ENCODE data around the gene INTS1. TPM values are rescaled to one million over a fixed set of nuclear protein-coding genes. Genes with fewer than 3 reads are reported as not detected.

Gene INTS1
- total RNA-seq, 1 donor from 2014 or later, result 81.9 TPM

DNA sequence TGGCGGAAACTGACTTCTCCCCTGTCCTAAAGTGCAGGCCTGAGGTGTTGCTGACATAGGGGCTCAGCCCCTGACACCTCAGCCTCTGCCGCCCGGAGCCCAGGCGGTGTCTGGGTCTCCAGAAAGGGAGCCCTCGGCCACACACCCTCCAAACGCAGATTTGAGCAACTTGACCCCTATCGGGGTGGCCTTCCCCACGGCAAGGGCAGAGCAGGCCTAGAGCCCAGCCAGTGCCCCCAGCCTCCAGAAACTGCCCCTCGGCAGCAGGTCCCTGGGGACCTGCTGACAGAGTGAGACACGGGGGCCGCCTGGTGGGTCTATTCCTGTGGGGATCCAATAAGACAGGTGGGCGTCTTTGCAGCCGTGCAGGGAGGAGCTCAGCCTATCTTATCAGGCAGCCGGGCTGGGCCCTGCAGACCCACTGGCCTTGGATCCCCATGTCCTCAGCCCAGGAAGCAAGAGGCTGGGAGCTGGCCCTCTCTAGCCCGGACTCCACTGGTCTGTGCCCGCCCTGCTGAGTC is 40.8 kb upstream of the INTS1 start:
- Mint-ChIP-seq H3K4me1 (ENCODE audit: low read depth, unreplicated experiment) (no peaks in the 10 kb centered on the region), H3K36me3 (ENCODE audit: low read depth, unreplicated experiment) (peaks cover 2% of the 10 kb centered on the region), H3K27ac (ENCODE audit: unreplicated experiment) (peak overlapping the region; percentile 34), H3K27me3 (ENCODE audit: low read depth, unreplicated experiment) (no peaks in the 10 kb centered on the region), H3K4me3 (ENCODE audit: unreplicated experiment) (no peak overlapping the region), H3K9me3 (ENCODE audit: unreplicated experiment) (no peaks in the 10 kb centered on the region)
- peaks cover 14% of the 10 kb centered on the region for H3K79me2 ChIP-seq (ENCODE audit: insufficient read depth, low read length)
- H2AFZ ChIP-seq (ENCODE audit: low read depth, low read length), result no peak overlapping the region
- H4K20me1 ChIP-seq (ENCODE audit: insufficient read depth, low read length), result peaks cover under 1% of the 10 kb centered on the region
- H3K4me2 ChIP-seq (ENCODE audit: low read length), result no peak overlapping the region
- no peak for TF ChIP-seq EZH2 (IDR thresholded peaks at IDR 0.05; ENCODE audit: insufficient read depth, low read length)
- TF ChIP-seq, protein P1, sequence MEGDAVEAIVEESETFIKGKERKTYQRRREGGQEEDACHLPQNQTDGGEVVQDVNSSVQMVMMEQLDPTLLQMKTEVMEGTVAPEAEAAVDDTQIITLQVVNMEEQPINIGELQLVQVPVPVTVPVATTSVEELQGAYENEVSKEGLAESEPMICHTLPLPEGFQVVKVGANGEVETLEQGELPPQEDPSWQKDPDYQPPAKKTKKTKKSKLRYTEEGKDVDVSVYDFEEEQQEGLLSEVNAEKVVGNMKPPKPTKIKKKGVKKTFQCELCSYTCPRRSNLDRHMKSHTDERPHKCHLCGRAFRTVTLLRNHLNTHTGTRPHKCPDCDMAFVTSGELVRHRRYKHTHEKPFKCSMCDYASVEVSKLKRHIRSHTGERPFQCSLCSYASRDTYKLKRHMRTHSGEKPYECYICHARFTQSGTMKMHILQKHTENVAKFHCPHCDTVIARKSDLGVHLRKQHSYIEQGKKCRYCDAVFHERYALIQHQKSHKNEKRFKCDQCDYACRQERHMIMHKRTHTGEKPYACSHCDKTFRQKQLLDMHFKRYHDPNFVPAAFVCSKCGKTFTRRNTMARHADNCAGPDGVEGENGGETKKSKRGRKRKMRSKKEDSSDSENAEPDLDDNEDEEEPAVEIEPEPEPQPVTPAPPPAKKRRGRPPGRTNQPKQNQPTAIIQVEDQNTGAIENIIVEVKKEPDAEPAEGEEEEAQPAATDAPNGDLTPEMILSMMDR (IDR thresholded peaks at IDR 0.05; ENCODE audit: insufficient read depth, low read depth, low read length), result no peak
- H3K27me3 ChIP-seq (ENCODE audit: insufficient read depth, low read length), result no peaks in the 10 kb centered on the region
- H3K9me3 ChIP-seq (ENCODE audit: insufficient read depth, low read depth, low read length), result no peaks in the 10 kb centered on the region
- no peak for FAIRE-seq
- no peak for DNase-seq (ENCODE audit: low read depth)
- H3K9ac ChIP-seq (ENCODE audit: low read length), result no peak overlapping the region
- no peak overlapping the region for H3K27ac ChIP-seq (ENCODE audit: low read depth, low read length)
- H3K4me1 ChIP-seq (ENCODE audit: insufficient read depth, low read length), result no peaks in the 10 kb centered on the region
- H3K4me3 ChIP-seq (ENCODE audit: insufficient read depth, low read depth, low read length), result no peak overlapping the region
- peaks cover 2% of the 10 kb centered on the region for H3K36me3 ChIP-seq (ENCODE audit: insufficient read depth, low read length)

DNA sequence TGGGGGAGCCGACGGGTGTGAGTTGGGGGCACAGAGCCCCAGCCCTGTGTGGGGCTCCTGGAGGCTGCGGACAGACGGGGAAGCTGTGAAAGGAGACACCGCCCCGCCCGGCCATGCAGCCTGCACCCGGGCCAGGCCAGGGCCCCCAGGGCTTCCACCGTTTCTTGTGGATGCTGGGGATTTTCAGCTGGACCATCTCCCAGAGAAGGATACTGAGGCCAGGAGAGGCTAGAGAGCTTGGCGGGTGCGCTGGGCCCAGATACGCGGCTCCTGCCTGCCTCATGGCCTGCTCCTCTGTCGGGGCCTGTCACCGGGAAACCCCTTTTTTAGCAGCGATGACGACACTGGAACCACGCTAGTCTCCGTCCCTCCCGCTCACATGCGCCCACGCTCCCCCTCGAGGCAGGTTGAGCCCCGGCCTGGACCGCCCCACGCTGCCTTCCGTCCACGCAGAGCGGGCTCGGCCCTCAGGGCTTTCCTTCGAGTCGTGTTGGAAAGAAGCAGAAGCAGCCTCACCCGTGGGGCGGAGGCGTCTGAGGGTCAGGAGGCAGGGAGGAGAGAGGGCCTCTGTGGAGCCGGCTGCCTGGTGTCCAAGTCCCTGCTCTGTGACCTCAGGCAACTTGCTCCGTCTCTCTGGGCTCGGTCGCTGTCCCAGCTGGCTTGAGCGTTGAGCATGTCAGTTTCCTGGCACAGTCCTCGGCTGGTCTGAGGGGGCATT is 40.1 kb upstream of the INTS1 start:
- Histone ChIP-seq H3K4me2 (ENCODE audit: low read length) (no peak overlapping the region), H4K20me1 (ENCODE audit: insufficient read depth, low read length) (peaks cover 6% of the 10 kb centered on the region), H3K9ac (ENCODE audit: low read length) (no peak overlapping the region), H3K79me2 (ENCODE audit: insufficient read depth, low read length) (peaks cover 20% of the 10 kb centered on the region), H3K27ac (ENCODE audit: low read depth, low read length) (no peak overlapping the region), H3K36me3 (ENCODE audit: insufficient read depth, low read length) (peaks cover 2% of the 10 kb centered on the region), H3K4me1 (ENCODE audit: insufficient read depth, low read length) (peaks cover under 1% of the 10 kb centered on the region), H3K4me3 (ENCODE audit: insufficient read depth, low read depth, low read length) (no peak overlapping the region), H2AFZ (ENCODE audit: low read depth, low read length) (no peak overlapping the region), H3K27me3 (ENCODE audit: insufficient read depth, low read length) (no peaks in the 10 kb centered on the region), H3K9me3 (ENCODE audit: insufficient read depth, low read depth, low read length) (no peaks in the 10 kb centered on the region)
- Mint-ChIP-seq H3K9me3 (ENCODE audit: unreplicated experiment) (no peaks in the 10 kb centered on the region), H3K4me3 (ENCODE audit: unreplicated experiment) (no peak overlapping the region), H3K27me3 (ENCODE audit: low read depth, unreplicated experiment) (no peaks in the 10 kb centered on the region), H3K36me3 (ENCODE audit: low read depth, unreplicated experiment) (peaks cover 2% of the 10 kb centered on the region), H3K4me1 (ENCODE audit: low read depth, unreplicated experiment) (no peaks in the 10 kb centered on the region), H3K27ac (ENCODE audit: unreplicated experiment) (peak overlapping the region; percentile 34)
- no peak for FAIRE-seq
- no peak for TF ChIP-seq EZH2 (IDR thresholded peaks at IDR 0.05; ENCODE audit: insufficient read depth, low read length)
- TF ChIP-seq, protein P1 (IDR thresholded peaks at IDR 0.05; ENCODE audit: insufficient read depth, low read depth, low read length), result no peak
- DNase-seq (ENCODE audit: low read depth), result no peak

DNA sequence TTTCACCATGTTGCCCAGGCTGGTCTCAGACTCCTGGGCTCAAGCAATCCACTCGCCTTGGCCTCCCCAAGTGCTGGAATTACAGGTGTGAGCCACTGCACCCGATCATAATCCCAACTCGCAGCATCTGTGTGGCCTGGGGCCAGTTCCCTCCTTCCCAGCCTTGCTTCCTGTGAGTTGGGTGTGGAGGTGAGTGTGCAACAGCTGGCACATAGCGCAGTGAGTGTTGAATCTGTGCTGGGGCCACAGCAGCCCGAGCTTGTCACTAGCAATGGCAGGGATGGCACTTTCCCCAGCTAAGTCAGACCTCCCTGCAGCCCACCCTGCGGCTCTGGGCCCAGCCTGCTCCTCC is 39.6 kb upstream of the INTS1 start:
- FAIRE-seq, result no peak
- H3K36me3 Mint-ChIP-seq (ENCODE audit: low read depth, unreplicated experiment), result peaks cover 2% of the 10 kb centered on the region
- no peak overlapping the region for H3K27ac Mint-ChIP-seq (ENCODE audit: unreplicated experiment)

More for the DNA sequence above, 39.6 kb upstream of the INTS1 start:
- Histone ChIP-seq H3K4me2 (ENCODE audit: low read length) (no peak overlapping the region), H3K4me3 (ENCODE audit: insufficient read depth, low read depth, low read length) (no peak overlapping the region), H3K9me3 (ENCODE audit: insufficient read depth, low read depth, low read length) (no peaks in the 10 kb centered on the region), H3K36me3 (ENCODE audit: insufficient read depth, low read length) (peaks cover 2% of the 10 kb centered on the region), H3K27me3 (ENCODE audit: insufficient read depth, low read length) (no peaks in the 10 kb centered on the region), H4K20me1 (ENCODE audit: insufficient read depth, low read length) (peaks cover 6% of the 10 kb centered on the region), H2AFZ (ENCODE audit: low read depth, low read length) (no peak overlapping the region), H3K27ac (ENCODE audit: low read depth, low read length) (no peak overlapping the region), H3K79me2 (ENCODE audit: insufficient read depth, low read length) (peaks cover 25% of the 10 kb centered on the region), H3K4me1 (ENCODE audit: insufficient read depth, low read length) (peaks cover 6% of the 10 kb centered on the region), H3K9ac (ENCODE audit: low read length) (no peak overlapping the region)
- Mint-ChIP-seq H3K9me3 (ENCODE audit: unreplicated experiment) (no peaks in the 10 kb centered on the region), H3K4me3 (ENCODE audit: unreplicated experiment) (no peak overlapping the region), H3K27me3 (ENCODE audit: low read depth, unreplicated experiment) (no peaks in the 10 kb centered on the region), H3K4me1 (ENCODE audit: low read depth, unreplicated experiment) (peaks cover 2% of the 10 kb centered on the region)
- TF ChIP-seq EZH2 (IDR thresholded peaks at IDR 0.05; ENCODE audit: insufficient read depth, low read length), result no peak
- TF ChIP-seq, protein P1 (IDR thresholded peaks at IDR 0.05; ENCODE audit: insufficient read depth, low read depth, low read length), result no peak
- DNase-seq (ENCODE audit: low read depth), result no peak
